HG03039 (cell line): ENCODE data around the gene RP9.

Experiments
- ATAC-seq: cut with Tn5 transposase; IDR thresholded peaks from one replicate; pipeline ENCODE4 v1.9.1; 2021; ENCODE audit warnings: mild to moderate bottlenecking, moderate library complexity; ENCODE audit not compliant: unreplicated experiment

Gene RP9

DNA sequence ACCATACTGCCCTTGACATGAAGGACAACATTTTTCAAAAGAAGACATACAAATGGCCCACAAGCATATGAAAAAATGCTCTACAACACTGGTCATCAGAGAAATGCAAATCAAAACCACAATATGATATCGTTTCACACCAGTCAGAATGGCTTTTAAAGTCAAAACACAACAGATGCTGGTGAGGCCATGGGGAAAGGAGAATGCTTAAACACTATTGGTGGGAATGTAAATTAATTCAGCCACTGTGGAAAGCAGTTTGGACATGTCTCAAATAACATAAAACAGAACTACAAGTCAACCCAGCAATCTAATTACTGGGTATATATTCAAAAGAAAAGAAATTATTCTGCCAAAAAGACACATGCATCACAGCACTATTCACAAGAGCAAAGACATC, 42.4 kb downstream of the RP9 start:
- ATAC-seq, result no peak

- ATAC-seq, result no peak
These were observed 43.2 kb downstream of the RP9 start for GRCh38 chr7:33065981-33066380.

DNA sequence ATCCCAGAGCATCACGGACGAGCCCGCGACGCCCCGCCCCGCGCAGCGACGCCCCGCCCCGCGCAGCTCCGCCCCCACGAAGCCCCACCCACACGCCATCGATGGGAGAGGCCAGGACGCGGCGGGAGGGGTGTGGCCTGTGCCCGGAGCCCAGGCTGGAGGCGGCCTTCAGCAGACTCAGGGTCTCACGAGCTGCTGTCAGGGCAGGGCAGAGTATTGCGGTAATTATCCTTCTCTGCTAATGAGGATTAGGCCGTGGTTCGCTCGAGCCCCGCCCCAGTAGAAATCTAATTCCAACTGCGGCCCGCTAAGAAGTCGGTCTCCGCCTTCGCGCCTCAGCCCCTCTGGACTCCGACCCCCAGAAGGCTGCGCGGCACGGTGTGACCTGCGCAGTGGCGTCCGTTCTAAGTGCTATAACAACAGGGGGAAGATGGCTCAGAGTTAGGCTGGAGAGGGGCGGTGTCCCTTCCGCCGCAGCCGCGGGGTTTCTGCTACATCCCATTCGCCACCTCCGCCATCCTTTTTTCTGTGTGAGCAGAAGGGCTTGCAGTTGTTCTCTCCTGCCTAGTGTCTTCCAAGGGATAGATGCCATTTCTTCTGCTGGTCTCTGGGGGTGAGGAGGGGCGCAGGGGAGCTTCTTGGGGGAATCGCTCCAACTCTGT, 46.3 kb downstream of the RP9 start:
- ATAC-seq, result peak; percentile 95

- ATAC-seq, result peak; percentile 3
These were observed 47.0 kb downstream of the RP9 start, which contains the start of gene NT5C3A for GRCh38 chr7:33062023-33062781. TSS of gene NT5C3A (minus strand) at chr7:33062776. CDS start at chr7:33062705, 71 bp downstream.

DNA sequence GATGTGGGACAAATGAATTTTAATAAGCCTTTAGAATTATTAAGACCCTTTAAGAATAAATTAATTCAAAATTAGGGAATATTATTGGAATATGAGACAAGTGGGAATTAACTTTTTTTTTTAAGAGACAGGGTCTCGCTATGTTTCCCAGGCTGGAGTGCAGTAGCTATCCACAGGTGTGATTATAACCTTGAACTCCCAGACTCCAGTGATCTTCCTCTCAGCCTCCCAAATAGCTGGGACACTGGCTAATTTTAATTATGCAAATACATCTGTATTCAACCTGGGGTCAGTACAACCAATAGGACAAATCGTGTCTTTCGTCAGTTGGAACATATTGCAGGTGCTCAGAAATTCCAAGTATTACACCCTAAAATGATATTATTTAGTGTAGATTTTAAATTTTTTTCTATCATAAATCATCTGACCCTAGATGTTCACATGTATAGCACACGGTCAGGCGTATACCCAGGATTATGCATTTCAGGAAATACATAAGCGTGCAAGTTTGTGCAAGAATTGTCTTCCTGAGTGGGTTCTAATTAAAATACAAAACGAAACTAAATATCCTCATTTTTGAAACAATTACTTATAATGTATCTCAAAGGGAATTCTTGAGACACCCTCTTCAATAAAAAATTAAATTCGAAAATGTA, 47.8 kb downstream of the RP9 start:
- no peak for ATAC-seq

DNA sequence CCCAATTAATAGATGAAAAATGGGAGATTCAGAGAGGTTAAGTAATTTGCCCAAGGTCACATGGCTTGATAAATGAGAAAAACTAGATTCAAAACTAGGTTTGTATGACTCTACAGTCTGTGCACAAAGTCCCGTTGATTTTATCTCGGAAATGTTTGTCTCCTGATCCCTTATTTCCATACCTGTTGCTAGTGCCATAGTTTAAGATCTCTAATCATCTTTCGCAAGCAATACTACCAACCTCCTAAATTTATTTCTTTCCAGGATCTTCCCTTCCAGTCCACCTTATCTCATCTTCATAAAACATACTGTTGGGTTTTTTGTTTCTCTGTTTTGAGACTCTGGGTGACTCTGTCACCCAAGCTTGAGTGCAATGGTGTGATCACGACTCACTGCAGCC, 49.6 kb downstream of the RP9 start:
- ATAC-seq, result no peak

GRCh38 chr7:33055158-33055557, 54.0 kb downstream of the RP9 start:
- ATAC-seq, result no peak

GRCh38 chr7:33054261-33054964, 54.8 kb downstream of the RP9 start:
- ATAC-seq, result no peak

GRCh38 chr7:33053721-33054120, 55.5 kb downstream of the RP9 start:
- no peak for ATAC-seq

DNA sequence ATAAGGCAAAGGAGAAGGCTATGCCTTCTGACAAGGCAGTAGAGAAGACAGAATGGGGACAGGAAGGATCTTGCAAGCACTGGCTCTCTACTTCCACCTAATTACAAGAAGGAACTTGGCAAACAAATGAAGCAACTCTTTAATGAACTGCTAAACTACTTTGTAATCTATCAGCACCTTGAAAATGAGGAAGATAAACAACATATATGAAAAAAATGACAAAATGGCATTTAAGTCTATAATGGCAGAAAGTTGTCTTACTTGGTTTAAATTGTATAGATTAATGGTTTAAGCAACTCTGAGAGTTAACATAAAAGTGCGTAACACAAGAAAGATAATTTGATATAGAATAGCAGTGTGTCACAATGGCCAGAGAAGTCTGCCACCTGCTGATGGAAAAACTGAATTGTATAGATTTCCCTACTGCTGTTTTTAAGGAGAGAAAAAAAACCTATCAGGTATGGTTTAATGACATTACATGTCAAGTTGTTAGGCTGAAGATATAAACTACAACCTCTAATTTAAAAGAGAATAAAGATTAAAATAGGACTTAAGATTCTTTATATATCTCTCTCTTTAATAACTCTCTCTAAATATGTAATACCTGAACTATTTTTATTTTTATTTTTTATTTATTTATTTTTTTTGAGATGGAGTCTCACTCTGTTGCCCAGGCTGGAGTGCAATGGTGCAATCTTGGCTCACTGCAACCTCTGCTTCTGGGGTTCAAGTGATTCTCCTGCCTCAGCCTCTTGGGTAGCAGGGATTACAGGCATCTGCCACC, 58.5 kb downstream of the RP9 start:
- no peak for ATAC-seq

DNA sequence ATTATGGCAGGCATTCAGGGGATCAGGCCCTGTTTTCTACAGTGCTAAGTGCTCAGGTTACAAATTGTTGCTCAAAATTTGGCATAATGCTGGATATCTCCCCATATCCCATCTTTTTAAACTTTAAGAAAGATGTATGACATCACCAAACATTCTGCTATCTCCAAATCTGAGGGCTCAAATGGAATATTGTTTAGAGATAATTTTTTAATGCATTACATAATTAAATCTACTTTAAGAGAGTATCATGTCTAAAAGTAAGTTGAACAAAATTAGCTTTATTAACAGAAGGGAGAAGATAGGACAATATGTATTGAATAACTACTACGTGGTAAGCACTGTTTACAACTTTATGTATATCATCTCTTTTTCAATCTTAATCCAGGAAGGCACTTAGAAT, 60.5 kb downstream of the RP9 start:
- no peak for ATAC-seq

DNA sequence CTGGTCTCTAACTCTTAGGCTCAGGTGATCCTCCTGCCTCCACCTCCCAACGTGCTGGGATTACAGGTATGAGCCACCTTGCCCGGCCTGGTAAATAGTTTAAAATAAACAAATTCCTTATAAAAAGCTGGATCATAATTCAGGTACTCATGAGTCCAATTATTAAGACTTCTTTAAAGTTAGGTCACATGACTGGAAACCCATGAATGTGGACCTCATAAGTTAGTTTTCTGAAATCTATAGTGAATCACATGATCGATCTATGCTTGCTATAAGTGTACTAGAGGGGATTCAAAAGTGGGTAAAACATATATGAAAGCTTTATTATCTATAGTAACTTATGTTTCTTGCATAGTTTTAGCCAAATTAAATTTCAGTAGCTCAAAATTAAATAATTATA, 60.9 kb downstream of the RP9 start:
- no peak for ATAC-seq

DNA sequence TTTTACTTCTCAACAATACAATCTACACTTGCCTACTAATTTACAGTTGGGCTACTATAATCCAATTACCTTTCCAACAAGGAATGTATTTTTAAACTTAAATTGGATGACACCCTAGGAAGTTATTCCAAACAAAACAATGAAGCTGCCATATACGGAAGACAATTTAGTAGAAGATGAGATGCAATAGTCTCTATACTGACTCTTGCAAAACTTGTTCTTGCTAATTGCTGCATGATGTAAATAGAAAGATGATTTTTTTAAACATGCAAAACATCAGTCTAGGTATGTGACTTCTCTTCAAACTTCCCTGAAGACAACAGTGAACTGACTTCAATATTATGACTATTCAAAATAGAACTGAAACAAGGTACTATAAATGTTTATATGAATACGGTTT, 64.2 kb downstream of the RP9 start:
- ATAC-seq, result peak; percentile 33
